HL-60/S4 treated with phorbol 12-myristate 13-acetate at 8.2 ng/mL for 4 days and 3 days (cell line): Measurements from ENCODE around the gene TMEM181.
"Not testable (repeated sequence)": the region's sequence is repeated elsewhere in the genome, so short reads cannot be mapped to it uniquely, and the experiment has no call there.

Experiments
- in situ Hi-C: fragments of 300-500 bp; cut with MboI; formaldehyde crosslinking; loops from 2 replicates; pipeline ENCODE4 v1.15.0; 2022; ENCODE audit warnings: low sequenced_read_pairs

The TMEM181 gene

GRCh38 chr6:158635427-158636073 is 75.7 kb downstream of the TMEM181 start:
- in situ Hi-C loops, result no loop called here

GRCh38 chr6:158636778-158637177 is 76.9 kb downstream of the TMEM181 start:
- in situ Hi-C loops, result no loop called here

GRCh38 chr6:158638324-158638854 is 78.5 kb downstream of the TMEM181 start:
- in situ Hi-C loops, result no loop called here

GRCh38 chr6:158639056-158639455 is 79.2 kb downstream of the TMEM181 start:
- in situ Hi-C loops, result no loop called here

GRCh38 chr6:158640519-158640918 is 80.6 kb downstream of the TMEM181 start:
- in situ Hi-C loops, result no loop called here

- in situ Hi-C loops, result no loop called here
Measured at GRCh38 chr6:158642097-158642601, 82.3 kb downstream of the TMEM181 start.

GRCh38 chr6:158643836-158644230 is 83.9 kb downstream of the TMEM181 start:
- in situ Hi-C loops, result no loop called here

GRCh38 chr6:158644231-158645063 is 84.6 kb downstream of the TMEM181 start, which contains the start of gene DYNLT1:
Gene DYNLT1 (minus strand): TSS chr6:158644743. CDS start chr6:158644708, 35 bp downstream.
- in situ Hi-C loops, result no loop called here

GRCh38 chr6:158645064-158646022 is 85.5 kb downstream of the TMEM181 start:
- in situ Hi-C loops, result no loop called here

- in situ Hi-C loops, result no loop called here
Measured at GRCh38 chr6:158646023-158646910, 86.4 kb downstream of the TMEM181 start.

GRCh38 chr6:158647501-158647900 is 87.6 kb downstream of the TMEM181 start:
- in situ Hi-C loops, result no loop called here

- in situ Hi-C loops, result no loop called here
Measured at GRCh38 chr6:158648682-158649131, 88.8 kb downstream of the TMEM181 start.

GRCh38 chr6:158649289-158650143 is 89.6 kb downstream of the TMEM181 start, which contains the start of gene SYTL3:
Gene SYTL3 (plus strand): TSS chr6:158650054. CDS start chr6:158663269, 13,215 bp downstream.
- in situ Hi-C loops, result no loop called here

- in situ Hi-C loops, result not testable (repeated sequence)
Measured at GRCh38 chr6:158651981-158652737, 92.3 kb downstream of the TMEM181 start.

GRCh38 chr6:158653577-158654354 is 93.9 kb downstream of the TMEM181 start:
- in situ Hi-C loops, result no loop called here

GRCh38 chr6:158654498-158654897 is 94.6 kb downstream of the TMEM181 start:
- in situ Hi-C loops, result no loop called here

GRCh38 chr6:158654960-158655489 is 95.1 kb downstream of the TMEM181 start:
- in situ Hi-C loops, result no loop called here
